ENCODE data around the gene KHNYN.
"Not testable (repeated sequence)": the region's sequence is repeated elsewhere in the genome, so short reads cannot be mapped to it uniquely, and the experiment has no call there.

KHNYN gene

GRCh38 chr14:24465368-24465767, 35.6 kb downstream of the KHNYN start:
- Histone ChIP-seq H3K36me3 (ENCODE audit: control insufficient read depth, insufficient read depth, low read length) (no peaks in the 10 kb centered on the region), H3K4me3 (replicated peaks; ENCODE audit: low read depth, low read length) (no peak overlapping the region), H3K27me3 (replicated peaks; ENCODE audit: control insufficient read depth, insufficient read depth, low read length) (no peaks in the 10 kb centered on the region)
- no peak for TF ChIP-seq CTCF (IDR thresholded peaks at IDR 0.05; ENCODE audit: insufficient read depth, low read length, poor library complexity, severe bottlenecking)
- DNase-seq (ENCODE audit: extremely low read depth, insufficient read length), result no peak

- DNase-seq (ENCODE audit: extremely low read depth, insufficient read length), result no peak
Measured at GRCh38 chr14:24465805-24466204, 36.1 kb downstream of the KHNYN start.

GRCh38 chr14:24470450-24470849, 40.7 kb downstream of the KHNYN start:
- not testable (repeated sequence) for H3K4me3 ChIP-seq (replicated peaks; ENCODE audit: low read depth, low read length); H3K36me3 ChIP-seq (ENCODE audit: control insufficient read depth, insufficient read depth, low read length); DNase-seq (ENCODE audit: extremely low read depth, insufficient read length); H3K27me3 ChIP-seq (replicated peaks; ENCODE audit: control insufficient read depth, insufficient read depth, low read length)

More at GRCh38 chr14:24465805-24466204, 36.1 kb downstream of the KHNYN start:
- no peak overlapping the region for H3K4me3 ChIP-seq (replicated peaks; ENCODE audit: low read depth, low read length)
- TF ChIP-seq CTCF (IDR thresholded peaks at IDR 0.05; ENCODE audit: insufficient read depth, low read length, poor library complexity, severe bottlenecking), result no peak
- no peaks in the 10 kb centered on the region for H3K36me3 ChIP-seq (ENCODE audit: control insufficient read depth, insufficient read depth, low read length)
- H3K27me3 ChIP-seq (replicated peaks; ENCODE audit: control insufficient read depth, insufficient read depth, low read length), result no peaks in the 10 kb centered on the region

- no peak for DNase-seq (ENCODE audit: extremely low read depth, insufficient read length)
- no peaks in the 10 kb centered on the region for H3K36me3 ChIP-seq (ENCODE audit: control insufficient read depth, insufficient read depth, low read length)
- no peak overlapping the region for H3K4me3 ChIP-seq (replicated peaks; ENCODE audit: low read depth, low read length)
- no peak for TF ChIP-seq CTCF (IDR thresholded peaks at IDR 0.05; ENCODE audit: insufficient read depth, low read length, poor library complexity, severe bottlenecking)
- H3K27me3 ChIP-seq (replicated peaks; ENCODE audit: control insufficient read depth, insufficient read depth, low read length), result no peaks in the 10 kb centered on the region
Measured at GRCh38 chr14:24473211-24473610, 43.5 kb downstream of the KHNYN start.

GRCh38 chr14:24475261-24475660, 45.5 kb downstream of the KHNYN start:
- Histone ChIP-seq H3K4me3 (replicated peaks; ENCODE audit: low read depth, low read length) (no peak overlapping the region), H3K27me3 (replicated peaks; ENCODE audit: control insufficient read depth, insufficient read depth, low read length) (no peaks in the 10 kb centered on the region), H3K36me3 (ENCODE audit: control insufficient read depth, insufficient read depth, low read length) (no peaks in the 10 kb centered on the region)
- no peak for TF ChIP-seq CTCF (IDR thresholded peaks at IDR 0.05; ENCODE audit: insufficient read depth, low read length, poor library complexity, severe bottlenecking)
- DNase-seq (ENCODE audit: extremely low read depth, insufficient read length), result no peak

- not testable (repeated sequence) for H3K27me3 ChIP-seq (replicated peaks; ENCODE audit: control insufficient read depth, insufficient read depth, low read length); H3K36me3 ChIP-seq (ENCODE audit: control insufficient read depth, insufficient read depth, low read length); DNase-seq (ENCODE audit: extremely low read depth, insufficient read length); H3K4me3 ChIP-seq (replicated peaks; ENCODE audit: low read depth, low read length)
Measured at GRCh38 chr14:24479999-24480398, 50.2 kb downstream of the KHNYN start.

- peak; percentile 59 for DNase-seq (ENCODE audit: extremely low read depth, insufficient read length)
- Histone ChIP-seq H3K4me3 (replicated peaks; ENCODE audit: low read depth, low read length) (no peak overlapping the region), H3K27me3 (replicated peaks; ENCODE audit: control insufficient read depth, insufficient read depth, low read length) (no peaks in the 10 kb centered on the region), H3K36me3 (ENCODE audit: control insufficient read depth, insufficient read depth, low read length) (no peaks in the 10 kb centered on the region)
- TF ChIP-seq CTCF (IDR thresholded peaks at IDR 0.05; ENCODE audit: insufficient read depth, low read length, poor library complexity, severe bottlenecking), result peak; percentile 90
Measured at GRCh38 chr14:24481622-24482324, 52.0 kb downstream of the KHNYN start.

GRCh38 chr14:24482699-24483303, 53.0 kb downstream of the KHNYN start:
- not testable (repeated sequence) for H3K27me3 ChIP-seq (replicated peaks; ENCODE audit: control insufficient read depth, insufficient read depth, low read length); H3K4me3 ChIP-seq (replicated peaks; ENCODE audit: low read depth, low read length); H3K36me3 ChIP-seq (ENCODE audit: control insufficient read depth, insufficient read depth, low read length); DNase-seq (ENCODE audit: extremely low read depth, insufficient read length)

All from GM06990 (cell line).